HCT116 (cell line): ENCODE measurements around the gene CCN5. TPM values are rescaled to one million over a fixed set of nuclear protein-coding genes. Genes with fewer than 3 reads are reported as not detected.

ENCODE experiments used
- ATAC-seq: fragments of 200-7000 bp; cut with Tn5 transposase; 2 replicates; pipeline ENCODE4 v1.9.1; 2020; ENCODE audit warnings: mild to moderate bottlenecking, moderate library complexity
- BruUV-seq: library from RNA; stranded (reverse); fragments of 400-500 nt; replicated peaks from 2 replicates; lab custom pipeline; 2021; lab: Mats Ljungman, UMichigan
- CTCF ChIA-PET: fragments of 300-600 bp; sonication (Branson Sonifier 250); formaldehyde crosslinking; loops from one replicate; lab custom pipeline; 2021; ENCODE audit warnings: antibody characterized with exemption; lab: Charles Lee
- POLR2A ChIA-PET: fragments of 300-600, 350-600 bp; sonication (Branson Sonifier 250); formaldehyde crosslinking; loops from one replicate; lab custom pipeline; 2021; ENCODE audit warnings: antibody characterized with exemption; lab: Charles Lee
- RAD21 ChIA-PET, 2 experiments: fragments of 300-600 bp; sonication (Branson Sonifier 250); formaldehyde crosslinking; loops; one replicate each; lab custom pipeline; 2023; ENCODE audit warnings: low total read pairs in 2 of 2; ENCODE audit not compliant: uncharacterized antibody in 2 of 2, unreplicated experiment in 2 of 2, low non-redundant PET in 1 of 2; lab: Charles Lee
- DNase-seq: peaks from one replicate; pipeline ENCODE4 v3.0.0-alpha.2; 2010; ENCODE audit warnings: low read depth, low spot score
- H2AFZ ChIP-seq: fragments of 200-600 bp; shearing (Covaris generic), sonication (generic); 2 replicates; pipeline ENCODE4 v1.6.1; 2017; ENCODE audit warnings: low read depth, mixed run types, mixed read lengths, antibody characterized with exemption, low read length; ENCODE audit not compliant: poor library complexity, severe bottlenecking
- H3K27ac ChIP-seq: 2 replicates; pipeline ENCODE4 v1.5.1; 2012; ENCODE audit warnings: low read depth, low read length
- H3K27me3 ChIP-seq: fragments of 200-600 bp; sonication (generic); 2 replicates; pipeline ENCODE4 v1.6.1; 2016; ENCODE audit warnings: mixed run types, low read length, mixed read lengths; ENCODE audit not compliant: insufficient read depth
- H3K36me3 ChIP-seq, 2 experiments: fragments of 200-500 bp in 1 of 2; fragments of 200-600 bp in 1 of 2; sonication (Bioruptor generic) in 1 of 2; sonication (generic) in 1 of 2; 2 replicates each; pipeline versions ENCODE4 v1.5.1 to v1.6.1; 2014 to 2016; ENCODE audit warnings: low read length in 2 of 2, inconsistent platforms in 1 of 2, mixed read lengths in 1 of 2, mixed run types in 1 of 2; ENCODE audit not compliant: insufficient read depth in 2 of 2, control insufficient read depth in 1 of 2
- H3K4me1 ChIP-seq, 2 experiments: fragments of 200-600 bp in 1 of 2; sonication (generic) in 1 of 2; 2 replicates each; pipeline versions ENCODE4 v1.5.1 to v1.6.1; 2012 to 2017; ENCODE audit warnings: low read length in 2 of 2, inconsistent platforms in 1 of 2, mild to moderate bottlenecking in 1 of 2, mixed read lengths in 1 of 2, mixed run types in 1 of 2, moderate library complexity in 1 of 2; ENCODE audit not compliant: insufficient read depth in 2 of 2, control insufficient read depth in 1 of 2
- H3K4me2 ChIP-seq: fragments of 200-600 bp; sonication (generic); 2 replicates; pipeline ENCODE4 v1.6.1; 2017; ENCODE audit warnings: mixed run types, low read length, mixed read lengths
- H3K4me3 ChIP-seq, 2 experiments: fragments of 200-600 bp in 1 of 2; sonication (generic) in 1 of 2; replicated peaks in 1 of 2; 2 replicates each; pipeline ENCODE4 v1.5.1; 2011 to 2016; ENCODE audit warnings: low read length in 2 of 2, control low read depth in 1 of 2, low read depth in 1 of 2, mild to moderate bottlenecking in 1 of 2, mixed read lengths in 1 of 2, mixed run types in 1 of 2
- H3K79me2 ChIP-seq: fragments of 200-600 bp; sonication (generic); 2 replicates; pipeline ENCODE4 v1.6.1; 2017; ENCODE audit warnings: mild to moderate bottlenecking, mixed run types, low read length, moderate library complexity, mixed read lengths; ENCODE audit not compliant: insufficient read depth
- H3K9ac ChIP-seq: fragments of 200-600 bp; sonication (generic); 2 replicates; pipeline ENCODE4 v1.6.1; 2016; ENCODE audit warnings: low read length, mixed read lengths
- H3K9me2 ChIP-seq: fragments of 200-600 bp; sonication (generic), shearing (Covaris generic); 2 replicates; pipeline ENCODE4 v1.6.1; 2017; ENCODE audit warnings: mixed run types, mild to moderate bottlenecking, moderate library complexity; ENCODE audit not compliant: insufficient read depth
- H3K9me3 ChIP-seq, 2 experiments: fragments of 200-500 bp in 1 of 2; fragments of 200-600 bp in 1 of 2; sonication (Bioruptor generic) in 1 of 2; sonication (generic) in 1 of 2; 2 replicates each; pipeline ENCODE4 v1.6.1; 2014 to 2017; ENCODE audit warnings: low read length in 2 of 2, mixed read lengths in 2 of 2, inconsistent platforms in 1 of 2, low read depth in 1 of 2, mild to moderate bottlenecking in 1 of 2, mixed run types in 1 of 2, moderate library complexity in 1 of 2; ENCODE audit not compliant: control insufficient read depth in 1 of 2, insufficient read depth in 1 of 2
- H4K20me1 ChIP-seq: fragments of 200-600 bp; sonication (generic), shearing (Covaris generic); 2 replicates; pipeline ENCODE4 v1.6.1; 2017; ENCODE audit warnings: mixed run types, mild to moderate bottlenecking, moderate library complexity; ENCODE audit not compliant: insufficient read depth
- CBX3 ChIP-seq: IDR thresholded peaks from 2 replicates; pipeline ENCODE4 v1.6.1; 2012; ENCODE audit warnings: low read depth
- CEBPB ChIP-seq: IDR thresholded peaks from 2 replicates; pipeline ENCODE4 v1.6.1; 2012; ENCODE audit warnings: low read depth
- CTCF ChIP-seq, 3 experiments: fragments of 200-600 bp in 1 of 3; sonication (generic) in 1 of 3; IDR thresholded peaks in 2 of 3; conservative IDR thresholded peaks in 1 of 3; 2 replicates each; pipeline ENCODE4 v1.5.1; 2012 to 2017; ENCODE audit warnings: low read depth in 2 of 3, low read length in 2 of 3, antibody characterized with exemption in 1 of 3, borderline replicate concordance in 1 of 3, control low read depth in 1 of 3, mild to moderate bottlenecking in 1 of 3, mixed read lengths in 1 of 3, mixed run types in 1 of 3, moderate library complexity in 1 of 3; ENCODE audit not compliant: insufficient read depth in 1 of 3
- ELF1 ChIP-seq: IDR thresholded peaks from 2 replicates; pipeline ENCODE4 v1.6.1; 2012; ENCODE audit warnings: low read depth, borderline replicate concordance
- EZH2 ChIP-seq: fragments of 200-600 bp; sonication (generic); IDR thresholded peaks from 2 replicates; pipeline ENCODE4 v1.6.1; 2017; ENCODE audit warnings: antibody characterized with exemption, mixed run types
- EZH2phosphoT487 ChIP-seq: fragments of 200-600 bp; IDR thresholded peaks from 2 replicates; pipeline ENCODE4 v1.6.1; 2018; ENCODE audit warnings: antibody characterized with exemption, borderline replicate concordance
- FOSL1 ChIP-seq: IDR thresholded peaks from 2 replicates; pipeline ENCODE4 v1.6.1; 2012; ENCODE audit warnings: low read depth
- JUND ChIP-seq: IDR thresholded peaks from 2 replicates; pipeline ENCODE4 v1.6.1; 2012
- POLR2AphosphoS5 ChIP-seq: IDR thresholded peaks from 2 replicates; pipeline ENCODE4 v1.6.1; 2011; ENCODE audit warnings: mild to moderate bottlenecking, low read depth, low read length, moderate library complexity
- RAD21 ChIP-seq: IDR thresholded peaks from 2 replicates; pipeline ENCODE4 v1.6.1; 2012; ENCODE audit warnings: low read depth, mild to moderate bottlenecking
- REST ChIP-seq: IDR thresholded peaks from 2 replicates; pipeline ENCODE4 v1.6.1; 2012; ENCODE audit warnings: low read depth
- SIN3A ChIP-seq: IDR thresholded peaks from 2 replicates; pipeline ENCODE4 v1.6.1; 2012; ENCODE audit warnings: low read depth
- SP1 ChIP-seq: IDR thresholded peaks from 2 replicates; pipeline ENCODE4 v1.6.1; 2012; ENCODE audit warnings: low read depth
- TCF7L2 ChIP-seq: IDR thresholded peaks from 2 replicates; pipeline ENCODE4 v1.7.0; 2011; ENCODE audit warnings: borderline replicate concordance, inconsistent platforms; ENCODE audit not compliant: insufficient read depth, insufficient read length; ENCODE audit errors: extremely low read depth
- YY1 ChIP-seq: IDR thresholded peaks from 2 replicates; pipeline ENCODE4 v1.6.1; 2011; ENCODE audit warnings: low read length, low read depth, moderate library complexity, mild to moderate bottlenecking; ENCODE audit not compliant: insufficient replicate concordance; ENCODE audit errors: extremely low read depth
- ZBTB33 ChIP-seq: IDR thresholded peaks from 2 replicates; pipeline ENCODE4 v1.6.1; 2011; ENCODE audit warnings: mild to moderate bottlenecking, low read length, moderate library complexity; ENCODE audit not compliant: insufficient replicate concordance; ENCODE audit errors: extremely low read depth
- ZNF274 ChIP-seq: fragments of 200-500 bp; sonication (Bioruptor generic); IDR thresholded peaks from 2 replicates; pipeline ENCODE4 v1.6.1; 2014; ENCODE audit warnings: mild to moderate bottlenecking, low read depth, low read length, inconsistent platforms
- intact Hi-C: fragments of 100-400 bp; cut with micrococcal nuclease; formaldehyde crosslinking; loops from 2 replicates; pipeline ENCODE4 v1.10.0; 2022
- total RNA-seq: library from RNA; stranded (reverse); gene quantifications from one replicate; pipeline ENCODE4 v1.2.1, GENCODE V29; 2021; ENCODE audit not compliant: unreplicated experiment

The CCN5 gene
- total RNA-seq, 1 experiment from 2014 or later, result 0.20 TPM

- no TSS peak for BruUV-seq
These were observed 55.5 kb downstream of the CCN5 start for GRCh38 chr20:44770484-44771171.

More at GRCh38 chr20:44770484-44771171, 55.5 kb downstream of the CCN5 start:
- Histone ChIP-seq H3K9me3 (no peaks in the 10 kb centered on the region), H3K27ac (no peak overlapping the region), H2AFZ (no peak overlapping the region), H3K9me2 (no peaks in the 10 kb centered on the region), H3K4me3 (no peak overlapping the region), H3K4me1 (0 out of 4 replicates have a peak, but pooled peaks cover 0 to 6% of the 10 kb centered on the region in 2 experiments), H4K20me1 (no peaks in the 10 kb centered on the region), H3K9ac (no peak overlapping the region), H3K27me3 (peaks cover 79% of the 10 kb centered on the region), H3K79me2 (no peaks in the 10 kb centered on the region), H3K36me3 (no peaks in the 10 kb centered on the region), H3K4me2 (no peak overlapping the region)
- CTCF ChIA-PET, result no interaction called here
- DNase-seq, result no peak
- TF ChIP-seq EZH2 (no peak), ELF1 (no peak), CBX3 (no peak), POLR2AphosphoS5 (no peak), SIN3A (no peak), ZBTB33 (no peak), CTCF (IDR thresholded peaks at IDR 0.05 in 2 of 3, conservative IDR thresholded peaks at IDR 0.05 in 1 of 3; ENCODE audit: borderline replicate concordance in 1 of 3, insufficient read depth in 1 of 3, low read depth in 2 of 3, low read length in 2 of 3) (no peak), SP1 (no peak), FOSL1 (no peak), YY1 (no peak), TCF7L2 (no peak), RAD21 (no peak), REST (no peak), EZH2phosphoT487 (no peak), ZNF274 (no peak), CEBPB (no peak), JUND (no peak)
- ATAC-seq, result no peak
- POLR2A ChIA-PET, result no interaction called here
- intact Hi-C loops, result no loop called here
- RAD21 ChIA-PET, result no interaction called here
